COLO829 (cell line): Measurements from ENCODE around the gene SCN8A.

Experiments used
- DNase-seq: peaks from one replicate; pipeline ENCODE4 v3.0.0; 2012; ENCODE audit warnings: low spot score

SCN8A gene

DNA sequence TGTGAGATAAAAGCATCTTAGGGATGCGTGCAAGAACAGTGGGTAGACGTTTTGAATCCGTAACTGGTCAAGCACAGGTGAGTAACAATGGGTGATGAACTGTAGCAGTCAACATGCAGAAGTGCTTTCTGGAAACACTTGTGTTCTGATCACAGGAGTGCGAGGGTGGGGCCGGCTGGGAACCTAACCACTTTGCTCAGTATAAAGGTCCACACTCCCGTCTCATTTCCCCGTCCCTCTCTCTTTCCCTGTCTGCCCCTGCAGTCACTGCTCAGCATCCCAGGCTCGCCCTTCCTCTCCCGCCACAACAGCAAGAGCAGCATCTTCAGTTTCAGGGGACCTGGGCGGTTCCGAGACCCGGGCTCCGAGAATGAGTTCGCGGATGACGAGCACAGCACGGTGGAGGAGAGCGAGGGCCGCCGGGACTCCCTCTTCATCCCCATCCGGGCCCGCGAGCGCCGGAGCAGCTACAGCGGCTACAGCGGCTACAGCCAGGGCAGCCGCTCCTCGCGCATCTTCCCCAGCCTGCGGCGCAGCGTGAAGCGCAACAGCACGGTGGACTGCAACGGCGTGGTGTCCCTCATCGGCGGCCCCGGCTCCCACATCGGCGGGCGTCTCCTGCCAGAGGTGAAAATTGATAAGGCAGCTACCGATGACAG lies 130.4 kb downstream of the SCN8A start:
- DNase-seq: no peak

- no peak for DNase-seq
These were observed 131.4 kb downstream of the SCN8A start for GRCh38 chr12:51722431-51722830.

- DNase-seq: no peak
These were observed 135.1 kb downstream of the SCN8A start for GRCh38 chr12:51726161-51726560.

GRCh38 chr12:51726931-51727330 lies 135.9 kb downstream of the SCN8A start:
- DNase-seq: no peak

GRCh38 chr12:51729331-51729730 lies 138.3 kb downstream of the SCN8A start:
- DNase-seq: no peak

DNA sequence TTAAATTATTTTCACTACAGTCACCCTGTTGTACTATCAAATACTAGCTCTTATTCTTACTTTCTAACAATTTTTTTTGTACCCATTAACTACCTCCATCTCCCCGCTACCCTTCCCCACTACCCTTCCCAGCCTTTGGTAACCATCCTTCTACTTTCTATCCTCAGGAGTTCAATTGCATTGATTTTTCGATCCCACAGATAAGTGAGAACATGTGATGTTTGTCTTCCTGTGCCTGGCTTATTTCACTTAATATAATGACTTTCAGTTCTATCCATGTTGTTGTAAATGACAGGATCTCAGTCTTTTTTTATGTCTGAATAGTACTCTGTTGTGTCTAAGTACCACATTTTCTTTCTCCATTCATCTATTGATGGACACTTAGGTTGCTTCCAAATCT lies 139.7 kb downstream of the SCN8A start:
- no peak for DNase-seq

DNA sequence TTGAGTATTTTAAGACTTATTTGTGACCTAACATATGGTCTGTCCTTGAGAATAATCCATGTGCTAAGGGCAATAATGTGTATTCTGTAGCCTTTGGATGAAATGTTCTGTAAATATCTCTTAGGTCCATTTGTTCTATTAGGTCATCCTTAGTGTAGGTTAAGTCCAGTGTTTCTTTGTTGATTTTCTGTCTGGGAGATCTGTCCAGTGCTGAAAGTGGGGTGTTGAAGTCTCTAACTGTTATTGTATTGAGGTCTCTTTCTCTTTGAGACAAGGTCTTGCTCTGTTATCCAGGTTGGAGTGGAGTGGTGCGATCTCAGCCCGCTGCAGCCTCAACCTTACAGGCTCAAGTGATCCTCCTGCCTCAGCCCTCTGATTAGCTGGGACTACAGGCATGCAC lies 149.5 kb downstream of the SCN8A start:
- no peak for DNase-seq

- no peak for DNase-seq
These were observed 153.2 kb downstream of the SCN8A start for GRCh38 chr12:51744235-51744634.

DNA sequence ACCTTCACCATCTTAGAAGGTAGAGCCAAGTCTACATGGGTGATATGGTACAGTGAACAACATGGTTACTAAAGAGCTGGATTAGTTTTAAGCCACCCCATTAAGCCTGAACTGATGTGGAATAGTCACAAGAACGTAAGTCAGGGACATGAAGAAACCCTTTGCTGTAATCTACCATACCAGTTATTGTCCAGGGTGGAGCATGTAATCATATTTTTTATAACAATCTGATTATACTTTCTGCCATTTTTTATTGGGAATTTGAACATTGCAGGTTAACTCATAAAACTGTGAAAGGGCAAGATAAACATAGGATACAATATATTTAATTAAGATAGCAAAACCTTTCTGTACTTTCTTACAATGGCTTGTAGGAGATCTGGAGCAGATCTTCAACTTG lies 153.9 kb downstream of the SCN8A start:
- no peak for DNase-seq

DNA sequence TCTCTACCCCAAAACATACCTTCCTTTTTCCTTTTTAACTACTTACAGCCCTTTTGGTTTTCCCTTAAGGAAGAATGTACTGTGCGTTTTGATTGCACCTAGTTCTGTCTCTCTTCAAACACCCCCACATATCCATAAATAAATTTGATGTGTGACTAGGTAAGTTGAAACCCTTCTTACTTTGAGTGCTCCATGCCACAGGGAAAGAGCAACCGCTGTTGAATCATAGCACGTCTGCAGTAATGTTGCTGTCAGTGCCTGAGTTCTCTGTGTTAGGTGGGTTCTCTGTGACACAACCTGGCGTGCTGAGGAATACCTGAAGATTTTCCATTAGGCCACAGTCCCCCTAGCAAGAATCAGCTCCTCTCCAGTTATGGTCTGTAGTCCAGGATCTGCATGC lies 155.4 kb downstream of the SCN8A start:
- DNase-seq: no peak

DNA sequence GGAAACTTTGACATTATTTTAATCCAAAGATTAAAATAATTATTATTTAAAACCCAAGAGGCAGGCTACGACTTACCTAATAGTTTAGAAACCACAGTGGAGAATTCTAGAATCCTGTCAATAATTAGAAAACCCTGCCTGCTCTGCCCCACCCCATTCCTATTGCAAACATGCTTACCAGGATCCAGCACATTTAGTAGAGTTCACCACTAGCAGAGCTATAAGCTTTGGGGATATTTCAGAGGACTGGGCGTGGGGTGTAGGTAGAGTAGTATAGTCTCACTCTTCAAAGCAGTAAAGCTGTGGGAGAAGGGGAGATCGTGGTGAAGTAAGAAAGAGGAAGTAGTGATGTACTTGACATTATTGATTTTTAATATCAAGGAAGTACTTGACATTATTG lies 157.2 kb downstream of the SCN8A start:
- DNase-seq: no peak

DNA sequence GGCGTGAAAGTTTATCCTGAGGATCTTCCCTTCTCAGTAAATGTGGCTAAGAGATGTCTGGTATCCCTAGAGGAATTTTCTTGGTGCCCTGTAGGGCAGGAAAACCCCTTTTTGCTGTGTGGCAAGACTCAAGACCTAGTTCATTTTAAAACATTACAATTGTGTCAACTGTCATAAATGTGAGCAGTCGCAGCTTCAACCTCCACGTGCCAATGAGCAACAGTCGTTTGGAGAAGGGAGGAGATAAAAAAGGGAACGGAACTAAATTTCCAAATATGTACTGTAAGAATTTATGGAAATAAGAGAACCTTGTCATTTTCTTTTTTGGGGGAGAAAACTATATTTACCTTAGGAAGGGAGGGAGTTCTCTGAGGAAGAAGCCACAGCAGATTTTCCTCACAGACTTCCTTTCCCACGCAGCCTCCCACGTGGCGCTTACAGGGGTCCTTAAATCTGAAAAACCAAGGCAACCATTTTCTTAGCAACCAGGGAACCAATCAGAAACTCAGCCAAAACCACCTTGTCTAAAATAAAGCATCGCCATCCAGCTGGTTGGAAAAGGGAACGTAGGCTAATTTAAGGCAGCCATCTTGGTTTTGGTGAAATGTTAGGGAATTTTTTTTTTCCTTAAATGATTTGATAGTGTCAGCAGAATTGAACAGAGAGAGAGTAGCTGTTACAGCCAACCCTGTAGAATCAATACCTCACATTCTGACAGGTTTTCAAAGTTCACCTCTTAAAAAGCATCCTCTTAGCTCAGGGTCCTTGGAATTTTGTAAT lies 158.4 kb downstream of the SCN8A start:
- no peak for DNase-seq

GRCh38 chr12:51749986-51750317 lies 158.9 kb downstream of the SCN8A start:
- no peak for DNase-seq

DNA sequence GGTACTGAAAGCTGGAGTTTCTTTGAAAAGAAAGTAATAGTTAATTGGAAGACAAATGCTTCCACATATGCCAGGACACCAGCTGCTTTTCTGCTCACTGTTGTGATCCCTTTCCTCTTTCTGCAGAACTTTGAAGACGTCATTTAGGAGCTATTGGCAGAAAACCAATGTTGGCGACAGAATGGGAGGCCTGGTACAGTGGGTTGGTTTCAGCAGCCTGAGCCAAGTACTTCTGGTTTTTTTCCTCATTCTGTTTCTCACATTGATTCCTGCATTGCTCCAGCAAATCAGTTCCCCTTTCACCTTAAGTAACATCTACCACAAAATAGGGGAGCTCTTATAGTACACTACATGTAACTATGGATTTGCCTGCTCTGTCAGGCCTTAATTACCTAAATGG lies 160.6 kb downstream of the SCN8A start:
- DNase-seq: no peak

DNA sequence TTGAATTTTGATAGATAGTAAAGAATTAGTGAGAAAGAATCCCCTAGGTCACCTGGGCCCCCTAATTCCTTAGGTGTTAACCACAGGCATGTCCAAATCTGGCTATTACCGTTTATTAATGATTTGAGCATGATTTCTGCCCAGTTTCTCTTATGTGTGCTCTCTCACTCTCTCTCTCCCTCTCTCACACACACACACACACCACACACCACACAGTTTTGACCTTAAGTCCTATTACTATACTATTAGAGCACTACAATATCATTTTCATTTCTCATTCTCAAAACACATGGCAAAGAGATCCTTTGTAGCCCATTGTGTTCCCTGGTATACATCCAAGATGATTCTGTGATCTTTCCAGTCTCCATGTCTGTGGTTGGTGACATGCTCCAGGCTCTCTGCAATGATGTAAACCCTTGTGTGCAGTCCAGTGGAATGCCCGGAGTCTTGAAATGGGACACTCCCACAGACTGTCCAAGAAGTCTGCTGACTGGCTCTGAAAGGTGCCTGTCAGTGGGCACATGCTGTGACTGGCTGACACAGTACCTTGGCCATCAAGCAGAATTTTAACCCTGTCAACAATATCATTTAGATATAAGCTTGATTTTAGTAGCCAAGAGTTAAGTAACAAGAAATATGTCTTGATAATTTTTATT lies 161.3 kb downstream of the SCN8A start:
- DNase-seq: no peak

DNA sequence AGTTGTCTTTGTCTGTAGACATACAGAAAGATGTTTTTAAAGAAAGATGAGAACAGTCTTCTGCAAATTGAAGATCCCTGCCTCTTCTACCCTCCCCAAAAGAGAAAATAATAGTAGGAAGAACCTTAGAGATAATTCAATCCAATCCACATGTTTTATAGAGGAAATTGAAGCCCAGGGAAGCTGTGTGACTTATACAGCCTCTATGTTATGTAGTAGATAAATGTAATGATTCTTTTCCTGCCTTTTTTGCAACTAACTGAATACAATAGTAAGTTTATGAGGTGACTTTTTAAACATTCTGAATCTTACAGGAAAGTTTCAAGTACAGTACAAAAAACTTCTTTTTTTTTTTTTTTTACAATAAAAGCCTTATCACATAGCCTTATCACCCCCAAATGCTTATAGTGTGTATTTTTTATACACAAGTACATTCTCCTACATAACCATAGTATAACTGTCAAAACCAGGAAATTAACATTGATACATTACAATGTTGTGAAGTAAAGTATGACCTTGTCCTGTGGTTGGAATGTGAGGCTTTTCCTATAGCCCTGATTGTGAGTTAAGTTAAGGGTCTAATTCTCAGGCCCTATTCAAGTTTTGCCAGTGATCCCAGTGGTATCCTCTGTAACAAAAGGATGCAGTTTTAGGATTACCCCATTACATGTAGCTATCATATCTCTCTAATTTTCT lies 163.1 kb downstream of the SCN8A start:
- no peak for DNase-seq

GRCh38 chr12:51755251-51755650 lies 164.2 kb downstream of the SCN8A start:
- DNase-seq: no peak

DNA sequence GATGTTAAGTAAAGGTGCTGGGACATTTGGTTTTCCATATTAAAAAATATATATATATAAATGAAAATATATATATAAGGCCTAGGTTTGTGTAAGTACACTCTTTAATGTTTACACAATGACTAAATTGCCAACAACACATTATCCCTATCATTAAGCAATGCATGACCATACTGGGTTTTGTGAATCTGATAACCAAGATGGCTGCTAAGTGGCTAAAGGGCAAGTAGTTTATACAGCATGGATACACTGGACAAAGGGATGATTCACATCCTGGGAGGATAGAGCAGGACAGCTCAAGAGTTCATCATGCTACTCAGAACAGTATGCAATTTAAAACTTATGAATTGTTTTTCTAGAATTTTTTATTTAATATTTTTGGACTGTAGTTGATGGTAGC lies 168.1 kb downstream of the SCN8A start:
- no peak for DNase-seq

- DNase-seq: no peak
These were observed 168.7 kb downstream of the SCN8A start for GRCh38 chr12:51759695-51760094.

DNA sequence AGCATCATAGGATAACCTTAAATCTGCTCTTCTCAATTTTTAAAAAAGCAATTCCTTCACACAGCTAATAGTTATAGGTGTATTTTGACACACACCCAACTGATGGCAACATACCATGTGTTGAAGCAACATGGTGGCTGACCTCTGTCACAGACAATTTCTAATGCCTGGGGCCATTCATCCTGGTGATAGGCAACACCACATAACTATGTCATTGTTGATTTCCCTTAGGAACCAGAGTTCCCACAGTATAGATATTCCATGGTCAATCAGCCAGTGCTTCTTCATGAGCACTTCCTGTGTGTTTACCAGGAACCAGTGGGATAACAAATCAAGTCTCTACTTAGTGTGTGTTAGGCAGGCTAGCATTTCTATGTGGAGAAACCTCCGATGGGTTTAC lies 169.2 kb downstream of the SCN8A start:
- peak; percentile 58 for DNase-seq

- no peak for DNase-seq
These were observed 172.7 kb downstream of the SCN8A start for GRCh38 chr12:51763743-51764142.

DNA sequence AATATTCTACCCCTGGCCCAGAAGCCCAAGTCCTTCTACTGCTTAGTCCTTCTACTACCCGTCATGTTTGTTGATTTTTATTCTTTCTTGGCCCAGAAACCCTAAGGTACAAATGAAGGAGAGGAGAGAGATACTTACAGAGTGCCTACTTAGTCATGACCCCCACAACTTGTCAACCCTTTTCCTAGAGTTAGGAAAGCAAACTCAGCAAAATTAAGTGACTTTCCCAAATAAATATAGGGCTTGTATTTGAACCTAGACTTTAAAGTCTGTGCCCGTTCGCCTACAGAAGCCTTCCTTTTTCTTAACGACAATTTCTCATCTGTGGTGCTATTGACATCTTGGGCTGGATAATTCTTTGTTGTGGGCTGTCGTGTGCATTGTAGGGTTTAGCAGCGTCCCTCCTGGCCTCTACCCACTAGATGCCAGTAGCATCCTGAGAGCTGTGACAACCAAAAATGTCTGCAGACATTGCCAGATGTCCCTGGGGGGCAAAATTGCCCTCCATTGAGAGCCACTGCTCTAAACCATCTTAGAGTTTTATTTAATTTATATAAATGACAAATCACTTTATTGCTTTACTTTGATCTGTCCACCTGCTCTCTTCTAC lies 175.1 kb downstream of the SCN8A start:
- no peak for DNase-seq
